ENCODE measurements around the gene SLC25A25. TPM values are rescaled to one million over a fixed set of nuclear protein-coding genes. Genes with fewer than 3 reads are reported as not detected.

SLC25A25 gene
- total and polyA plus RNA-seq, 5 donors from 2014 or later, result 11.3 to 13.8 (median 12.0) TPM

DNA sequence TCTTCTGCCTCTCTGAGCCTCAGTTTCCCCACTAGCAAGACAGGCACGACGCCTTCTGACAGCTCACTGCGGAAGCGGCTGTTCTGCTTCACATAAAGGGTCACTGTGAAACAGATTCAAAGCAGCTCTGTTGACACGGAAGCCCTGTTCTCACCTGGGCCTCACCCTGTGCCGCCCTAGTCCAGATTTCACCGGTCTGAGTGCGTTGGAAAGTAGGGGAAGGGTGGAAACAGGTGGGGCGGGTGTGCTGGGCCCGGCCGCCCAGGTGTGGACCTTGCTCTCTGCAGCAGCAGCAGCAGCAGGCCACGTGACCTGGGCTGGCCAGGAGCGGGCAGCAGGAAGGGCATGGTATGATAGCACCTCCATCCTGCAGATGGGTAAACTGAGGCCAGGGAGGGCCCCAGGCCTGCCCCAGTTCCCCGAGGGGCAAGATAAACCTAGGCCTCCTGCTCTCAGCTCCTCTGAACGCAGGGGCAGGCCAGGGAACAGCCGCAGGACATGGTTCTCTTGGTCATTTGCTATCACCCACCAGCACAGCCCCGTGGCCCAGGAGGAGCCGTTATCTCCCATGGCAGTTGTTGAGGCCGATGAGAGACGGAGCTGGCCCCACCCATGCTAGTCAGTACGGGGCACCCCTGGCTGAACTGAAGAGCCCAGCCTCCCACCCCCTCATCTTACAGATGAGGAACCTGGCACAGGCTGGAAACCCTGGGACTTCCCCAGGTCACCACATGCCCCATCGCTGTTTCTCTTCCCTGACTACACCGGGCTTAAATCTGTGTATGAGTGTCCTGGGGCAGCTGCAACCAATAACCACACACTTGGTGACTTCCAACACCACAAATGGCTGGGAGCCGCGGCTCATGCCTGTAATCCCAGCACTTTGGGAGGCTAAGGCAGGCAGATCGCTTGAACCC is 47.4 kb downstream of the SLC25A25 start:
- H3K36me3 ChIP-seq (ENCODE audit: control insufficient read depth, insufficient read depth, low read length), result peaks cover 7% of the 10 kb centered on the region
- no peaks in the 10 kb centered on the region for H3K27me3 ChIP-seq (ENCODE audit: control insufficient read depth, insufficient read depth, low read length)
- H3K27ac Mint-ChIP-seq, result no peak overlapping the region
- H3K4me3 ChIP-seq (ENCODE audit: low read depth, low read length), result no peak overlapping the region
- no peak for DNase-seq
- peaks cover 5% of the 10 kb centered on the region for H3K36me3 Mint-ChIP-seq
- no peaks in the 10 kb centered on the region for H3K9me3 Mint-ChIP-seq
- no peaks in the 10 kb centered on the region for H3K9me3 ChIP-seq (ENCODE audit: control insufficient read depth in 2 of 2, low read length in 2 of 2)
- no peaks in the 10 kb centered on the region for H3K27me3 Mint-ChIP-seq
- peaks cover 0 to 12% (median 8%) of the 10 kb centered on the region in 4 donors for H3K4me1 Mint-ChIP-seq
- no peak overlapping the region for H3K27ac ChIP-seq (ENCODE audit: insufficient read depth, low read length, poor library complexity, severe bottlenecking)
- H3K4me1 ChIP-seq (ENCODE audit: control insufficient read depth, insufficient read depth, low read length, poor library complexity, severe bottlenecking), result peaks cover 5% of the 10 kb centered on the region
- H3K4me3 Mint-ChIP-seq, result peak overlapping the region in 1 of 4 donors; percentile 4
- peak; percentile 22 to 27 for ATAC-seq (ENCODE audit: low read depth in 2 of 2)

DNA sequence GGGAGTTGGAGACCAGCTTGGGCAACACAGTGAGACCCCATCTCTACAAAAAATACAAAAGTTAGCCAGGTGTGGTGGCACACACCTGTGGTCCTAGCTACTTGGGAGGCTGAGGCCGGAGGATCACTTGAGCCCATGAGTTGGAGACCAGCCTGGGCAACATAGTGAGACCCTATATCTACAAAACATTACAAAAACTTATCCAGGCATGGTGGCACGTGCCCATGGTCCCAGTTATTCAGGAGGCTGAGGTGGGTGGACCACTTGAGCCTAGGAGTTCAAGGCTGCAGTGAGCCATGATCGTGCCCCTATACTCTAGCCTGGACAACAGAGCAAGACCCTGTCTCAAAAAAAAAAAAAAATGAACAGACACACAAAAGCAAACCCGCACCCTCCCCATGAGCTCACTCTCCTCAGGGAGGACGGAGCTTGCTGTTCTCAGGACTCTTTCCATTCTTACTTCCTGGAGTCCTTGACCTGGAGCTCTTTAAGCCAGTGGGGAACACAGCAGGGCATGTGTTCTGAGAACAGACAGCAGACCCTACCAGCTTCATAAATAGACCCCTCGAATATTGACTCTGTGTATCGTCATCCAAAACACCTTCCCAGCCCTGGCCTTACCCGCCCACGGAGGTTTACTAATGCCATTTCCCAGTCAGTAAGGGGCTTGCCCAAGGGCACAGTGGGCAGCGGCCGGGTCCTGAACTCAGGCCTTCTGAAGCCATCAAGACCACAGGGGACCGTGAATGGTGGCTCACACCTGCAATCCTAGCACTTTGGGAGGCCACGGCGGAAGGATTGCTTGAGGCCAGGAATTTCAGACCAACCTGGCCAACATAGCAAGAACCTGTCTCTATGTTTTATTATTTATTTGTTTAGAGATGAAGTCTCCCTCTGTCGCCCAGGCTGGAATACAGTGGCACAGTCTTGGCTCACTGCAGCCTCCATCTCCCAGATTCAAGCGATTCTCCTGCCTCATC is 48.4 kb downstream of the SLC25A25 start:
- no peaks in the 10 kb centered on the region for H3K9me3 Mint-ChIP-seq
- ATAC-seq (ENCODE audit: low read depth in 2 of 2) (no peak), DNase-seq (no peak)
- H3K27me3 ChIP-seq (ENCODE audit: control insufficient read depth, insufficient read depth, low read length), result no peaks in the 10 kb centered on the region
- peak overlapping the region in 1 of 4 donors; percentile 21 for H3K4me3 Mint-ChIP-seq
- no peak overlapping the region for H3K27ac ChIP-seq (ENCODE audit: insufficient read depth, low read length, poor library complexity, severe bottlenecking)
- no peak overlapping the region for H3K4me3 ChIP-seq (ENCODE audit: low read depth, low read length)
- no peaks in the 10 kb centered on the region for H3K27me3 Mint-ChIP-seq
- H3K4me1 Mint-ChIP-seq, result peaks cover 0 to 12% (median 8%) of the 10 kb centered on the region in 4 donors
- peaks cover 12% of the 10 kb centered on the region for H3K36me3 ChIP-seq (ENCODE audit: control insufficient read depth, insufficient read depth, low read length)
- no peak overlapping the region for H3K27ac Mint-ChIP-seq
- no peaks in the 10 kb centered on the region for H3K9me3 ChIP-seq (ENCODE audit: control insufficient read depth in 2 of 2, low read length in 2 of 2)
- peaks cover 5% of the 10 kb centered on the region for H3K4me1 ChIP-seq (ENCODE audit: control insufficient read depth, insufficient read depth, low read length, poor library complexity, severe bottlenecking)
- H3K36me3 Mint-ChIP-seq, result peaks cover 5% of the 10 kb centered on the region

DNA sequence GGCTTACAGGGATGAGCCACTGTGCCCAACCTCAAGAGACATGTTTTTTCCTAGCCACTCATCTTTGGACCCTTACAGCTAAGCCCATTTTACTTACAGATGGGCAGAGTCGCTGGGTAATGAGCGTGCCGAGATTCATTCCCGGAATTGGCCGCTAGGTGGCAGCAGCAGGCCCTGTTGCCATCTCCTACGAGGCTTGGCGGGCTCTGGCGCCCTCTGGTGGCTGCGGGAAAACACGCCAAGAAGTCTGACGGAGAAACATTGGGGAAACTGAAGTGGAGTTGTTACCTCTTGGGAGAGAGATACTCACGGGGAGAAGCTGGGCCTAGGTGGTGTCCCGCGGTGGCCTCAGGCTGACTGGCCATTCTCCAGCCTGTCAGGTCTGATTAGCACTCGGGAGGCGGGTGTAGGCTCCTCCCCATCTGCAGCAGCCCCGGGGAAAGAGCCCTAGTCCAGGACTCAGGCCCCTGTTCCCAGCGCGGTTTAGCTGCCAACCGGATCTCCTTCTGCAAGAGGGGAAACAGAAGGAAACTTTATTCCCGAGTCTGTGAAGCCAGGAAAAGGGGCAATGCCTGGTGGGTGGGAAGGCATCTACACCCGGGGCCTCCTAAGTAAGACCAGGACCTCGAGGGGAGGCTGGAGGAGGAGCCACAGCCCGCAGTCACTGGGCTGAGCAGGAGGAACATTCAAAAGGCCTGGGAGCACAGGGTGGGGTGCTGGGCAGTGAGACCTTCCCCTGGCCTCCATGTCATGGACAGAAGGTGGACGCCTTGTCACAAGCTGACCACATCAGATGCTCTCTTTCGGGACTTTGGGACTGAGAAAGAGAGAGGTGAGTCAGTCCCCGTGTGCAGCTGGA is 49.8 kb downstream of the SLC25A25 start:
- DNase-seq (peak; percentile 92), ATAC-seq (ENCODE audit: low read depth in 2 of 2) (peak; percentile 83 to 87)
- Histone ChIP-seq H3K4me3 (ENCODE audit: low read depth, low read length) (no peak overlapping the region), H3K4me1 (ENCODE audit: control insufficient read depth, insufficient read depth, low read length, poor library complexity, severe bottlenecking) (peaks cover 5% of the 10 kb centered on the region), H3K27me3 (ENCODE audit: control insufficient read depth, insufficient read depth, low read length) (no peaks in the 10 kb centered on the region), H3K36me3 (ENCODE audit: control insufficient read depth, insufficient read depth, low read length) (peaks cover 17% of the 10 kb centered on the region), H3K9me3 (ENCODE audit: control insufficient read depth in 2 of 2, low read length in 2 of 2) (no peaks in the 10 kb centered on the region), H3K27ac (ENCODE audit: insufficient read depth, low read length, poor library complexity, severe bottlenecking) (no peak overlapping the region)
- Mint-ChIP-seq H3K36me3 (peaks cover 7% of the 10 kb centered on the region), H3K9me3 (no peaks in the 10 kb centered on the region), H3K4me1 (peaks cover 0 to 12% (median 8%) of the 10 kb centered on the region in 4 donors), H3K27me3 (no peaks in the 10 kb centered on the region), H3K27ac (peak overlapping the region; percentile 29 to 98 (median 82)), H3K4me3 (peak overlapping the region in 2 of 4 donors; percentile 86 to 90)

DNA sequence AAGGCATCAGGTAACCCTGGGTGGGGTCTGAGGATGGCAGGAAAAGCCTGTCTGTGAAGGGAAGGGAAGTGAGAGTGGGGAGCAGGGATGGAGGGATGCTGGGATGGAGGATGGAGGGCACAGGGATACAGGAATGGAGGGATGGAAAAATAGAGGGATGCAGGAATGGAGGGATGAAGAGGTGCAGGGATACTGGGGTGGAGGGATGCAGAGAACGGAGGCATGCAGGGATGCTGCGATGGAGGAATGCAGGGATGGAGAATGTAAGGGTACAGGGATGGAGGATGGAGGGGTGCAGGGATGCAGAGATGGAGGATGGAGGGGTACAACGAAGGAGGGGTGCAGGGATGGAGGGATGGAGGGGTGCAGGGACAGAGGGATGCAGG is 50.4 kb downstream of the SLC25A25 start:
- Histone ChIP-seq H3K36me3 (ENCODE audit: control insufficient read depth, insufficient read depth, low read length) (peaks cover 18% of the 10 kb centered on the region), H3K4me3 (ENCODE audit: low read depth, low read length) (no peak overlapping the region), H3K27ac (ENCODE audit: insufficient read depth, low read length, poor library complexity, severe bottlenecking) (no peak overlapping the region), H3K27me3 (ENCODE audit: control insufficient read depth, insufficient read depth, low read length) (no peaks in the 10 kb centered on the region), H3K9me3 (ENCODE audit: control insufficient read depth in 2 of 2, low read length in 2 of 2) (no peaks in the 10 kb centered on the region), H3K4me1 (ENCODE audit: control insufficient read depth, insufficient read depth, low read length, poor library complexity, severe bottlenecking) (peaks cover 5% of the 10 kb centered on the region)
- Mint-ChIP-seq H3K4me1 (peaks cover 0 to 12% (median 8%) of the 10 kb centered on the region in 4 donors), H3K9me3 (no peaks in the 10 kb centered on the region), H3K4me3 (no peak overlapping the region), H3K27me3 (no peaks in the 10 kb centered on the region), H3K27ac (no peak overlapping the region), H3K36me3 (peaks cover 4% of the 10 kb centered on the region)
- ATAC-seq (ENCODE audit: low read depth in 2 of 2), result no peak
- no peak for DNase-seq

DNA sequence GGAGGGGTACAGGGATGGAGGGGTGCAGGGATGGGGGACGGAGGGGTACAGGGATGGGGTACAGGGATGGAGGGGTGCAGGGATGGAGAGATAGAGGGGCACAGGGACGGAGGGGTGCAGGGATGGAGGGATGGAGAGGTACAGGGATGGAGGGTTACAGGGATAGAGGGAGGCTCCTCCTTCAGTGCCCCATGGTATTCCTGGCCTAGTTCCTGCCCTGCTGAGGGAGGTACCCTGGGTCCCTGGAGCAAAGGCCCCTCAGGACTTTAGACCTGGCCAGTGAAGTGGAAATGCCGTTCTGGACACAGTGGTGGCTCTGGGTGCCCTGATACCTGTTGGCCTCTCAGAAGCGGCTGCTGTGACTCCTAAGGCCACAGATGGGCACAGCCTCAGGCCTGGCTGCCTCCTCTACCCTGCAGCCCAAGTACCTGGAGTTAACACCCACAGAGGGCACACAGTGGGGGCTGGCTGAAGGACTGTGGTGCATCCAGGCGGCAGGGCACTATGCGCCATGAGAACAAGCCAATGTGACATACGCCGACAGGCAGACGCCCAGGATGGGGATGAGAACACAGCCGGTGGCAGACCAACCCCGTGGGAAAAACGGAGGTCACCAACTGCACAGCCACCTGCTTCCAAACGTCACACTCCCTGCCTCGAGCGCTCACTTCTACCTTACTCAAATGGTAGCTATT is 51.1 kb downstream of the SLC25A25 start:
- Histone ChIP-seq H3K27ac (ENCODE audit: insufficient read depth, low read length, poor library complexity, severe bottlenecking) (no peak overlapping the region), H3K4me1 (ENCODE audit: control insufficient read depth, insufficient read depth, low read length, poor library complexity, severe bottlenecking) (peaks cover 5% of the 10 kb centered on the region), H3K4me3 (ENCODE audit: low read depth, low read length) (no peak overlapping the region), H3K27me3 (ENCODE audit: control insufficient read depth, insufficient read depth, low read length) (no peaks in the 10 kb centered on the region), H3K9me3 (ENCODE audit: control insufficient read depth in 2 of 2, low read length in 2 of 2) (no peaks in the 10 kb centered on the region), H3K36me3 (ENCODE audit: control insufficient read depth, insufficient read depth, low read length) (peaks cover 19% of the 10 kb centered on the region)
- Mint-ChIP-seq H3K27ac (no peak overlapping the region), H3K36me3 (peaks cover 2% of the 10 kb centered on the region), H3K4me1 (peaks cover 0 to 12% (median 8%) of the 10 kb centered on the region in 4 donors), H3K27me3 (no peaks in the 10 kb centered on the region), H3K4me3 (no peak overlapping the region), H3K9me3 (no peaks in the 10 kb centered on the region)
- DNase-seq (no peak), ATAC-seq (ENCODE audit: low read depth in 2 of 2) (no peak)

DNA sequence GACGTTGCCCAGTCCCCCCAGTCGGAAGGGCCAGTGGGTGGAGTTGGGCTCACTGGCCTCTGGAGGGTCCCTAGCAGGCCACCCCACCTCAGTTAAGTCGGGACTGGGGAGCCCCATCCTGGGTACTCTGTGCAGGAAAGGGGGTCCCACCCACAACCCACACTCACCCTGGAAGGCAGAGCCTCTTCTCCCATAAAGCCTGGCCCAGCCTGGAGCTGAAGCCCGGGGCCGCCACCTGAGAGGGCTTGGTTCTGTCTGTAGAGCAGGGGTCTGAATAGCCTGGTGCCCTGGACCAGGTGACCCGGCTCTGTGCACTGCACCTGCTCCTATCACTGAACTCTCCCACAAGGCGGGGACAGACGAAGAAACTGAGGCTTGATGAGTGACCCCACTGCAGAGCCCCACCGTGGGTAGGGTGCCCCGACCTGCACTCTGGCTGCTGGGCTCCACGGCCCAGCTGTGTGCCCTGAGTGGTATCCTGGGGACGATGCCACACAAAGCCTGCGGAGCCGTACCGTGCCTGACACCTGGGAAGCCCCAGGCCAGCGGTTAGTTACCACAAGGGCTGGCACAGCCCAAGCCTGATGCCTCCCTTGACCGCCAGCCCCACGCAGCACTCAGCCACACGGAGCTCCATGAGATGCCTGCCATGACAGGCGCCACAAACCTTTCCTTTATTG is 52.2 kb downstream of the SLC25A25 start:
- Mint-ChIP-seq H3K4me3 (no peak overlapping the region), H3K9me3 (no peaks in the 10 kb centered on the region), H3K27me3 (no peaks in the 10 kb centered on the region), H3K4me1 (peaks cover 0 to 20% (median 11%) of the 10 kb centered on the region in 4 donors), H3K36me3 (peaks cover 2% of the 10 kb centered on the region), H3K27ac (peak overlapping the region in 1 of 3 donors; percentile 63)
- no peak for DNase-seq
- Histone ChIP-seq H3K27me3 (ENCODE audit: control insufficient read depth, insufficient read depth, low read length) (no peaks in the 10 kb centered on the region), H3K27ac (ENCODE audit: insufficient read depth, low read length, poor library complexity, severe bottlenecking) (no peak overlapping the region), H3K36me3 (ENCODE audit: control insufficient read depth, insufficient read depth, low read length) (peaks cover 22% of the 10 kb centered on the region), H3K4me1 (ENCODE audit: control insufficient read depth, insufficient read depth, low read length, poor library complexity, severe bottlenecking) (peaks cover 13% of the 10 kb centered on the region), H3K4me3 (ENCODE audit: low read depth, low read length) (no peak overlapping the region), H3K9me3 (ENCODE audit: control insufficient read depth in 2 of 2, low read length in 2 of 2) (no peaks in the 10 kb centered on the region)
- no peak for ATAC-seq (ENCODE audit: low read depth in 2 of 2)

Data from CD4-positive, CD25-positive, alpha-beta regulatory T cell (primary cell).